ENCODE measurements around the gene PPM1J.

Gene PPM1J

GRCh38 chr1:112694363-112694929, 20.7 kb downstream of the PPM1J start:
- Histone ChIP-seq H2AFZ (no peak overlapping the region), H3K4me1 (peaks cover 3% of the 10 kb centered on the region), H3K9ac (no peak overlapping the region), H3K36me3 (ENCODE audit: control insufficient read depth, insufficient read depth, low read length) (no peaks in the 10 kb centered on the region), H3K79me2 (no peaks in the 10 kb centered on the region), H3K27me3 (ENCODE audit: control insufficient read depth, insufficient read depth, low read length) (no peaks in the 10 kb centered on the region), H3K4me3 (ENCODE audit: low read depth, low read length) (no peak overlapping the region), H3K9me3 (ENCODE audit: control insufficient read depth, low read length) (no peaks in the 10 kb centered on the region), H3K4me2 (ENCODE audit: low read length) (no peak overlapping the region), H3K27ac (no peak overlapping the region)
- no peak for TF ChIP-seq CTCF (IDR thresholded peaks at IDR 0.05)

- no peak overlapping the region for H3K4me3 ChIP-seq (ENCODE audit: low read depth, low read length)
- H3K36me3 ChIP-seq (ENCODE audit: control insufficient read depth, insufficient read depth, low read length): no peaks in the 10 kb centered on the region
- H3K9ac ChIP-seq: no peak overlapping the region
- no peaks in the 10 kb centered on the region for H3K79me2 ChIP-seq
- no peak overlapping the region for H3K27ac ChIP-seq
- H3K27me3 ChIP-seq (ENCODE audit: control insufficient read depth, insufficient read depth, low read length): no peaks in the 10 kb centered on the region
- no peaks in the 10 kb centered on the region for H3K9me3 ChIP-seq (ENCODE audit: control insufficient read depth, low read length)
- TF ChIP-seq CTCF (IDR thresholded peaks at IDR 0.05): no peak
- no peaks in the 10 kb centered on the region for H3K4me1 ChIP-seq
- no peak overlapping the region for H3K4me2 ChIP-seq (ENCODE audit: low read length)
- H2AFZ ChIP-seq: no peak overlapping the region
Observed at GRCh38 chr1:112693821-112694220, 21.3 kb downstream of the PPM1J start.

- no peak for TF ChIP-seq CTCF (IDR thresholded peaks at IDR 0.05)
- H3K4me3 ChIP-seq (ENCODE audit: low read depth, low read length): no peak overlapping the region
Observed at GRCh38 chr1:112692681-112693080, 22.5 kb downstream of the PPM1J start.

DNA sequence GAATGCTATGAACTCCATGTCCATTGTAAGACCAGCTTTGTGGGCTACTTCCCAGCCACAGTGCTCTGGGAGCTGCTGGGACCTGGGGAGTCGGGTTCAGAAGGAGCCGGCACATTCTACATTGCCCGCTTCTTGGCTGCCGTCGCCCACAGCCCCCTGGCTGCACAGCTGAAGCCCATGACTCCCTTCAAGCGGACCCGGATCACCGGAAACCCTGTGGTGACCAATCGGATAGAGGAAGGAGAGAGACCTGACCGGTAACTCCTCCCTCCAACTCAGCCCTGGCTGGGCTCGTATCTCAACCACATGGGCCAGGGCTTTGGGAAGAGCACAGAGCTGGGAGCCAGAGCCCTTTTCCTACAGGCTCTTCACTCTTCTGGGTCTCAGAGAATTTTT, 25.3 kb downstream of the PPM1J start:
- H3K4me3 ChIP-seq (ENCODE audit: low read depth, low read length): no peak overlapping the region
- no peak overlapping the region for H2AFZ ChIP-seq
- no peak overlapping the region for H3K4me2 ChIP-seq (ENCODE audit: low read length)
- no peaks in the 10 kb centered on the region for H3K79me2 ChIP-seq
- no peak overlapping the region for H3K9ac ChIP-seq
- H3K27ac ChIP-seq: no peak overlapping the region
- H3K36me3 ChIP-seq (ENCODE audit: control insufficient read depth, insufficient read depth, low read length): no peaks in the 10 kb centered on the region
- no peaks in the 10 kb centered on the region for H3K27me3 ChIP-seq (ENCODE audit: control insufficient read depth, insufficient read depth, low read length)
- no peaks in the 10 kb centered on the region for H3K4me1 ChIP-seq
- TF ChIP-seq CTCF (IDR thresholded peaks at IDR 0.05): no peak
- H3K9me3 ChIP-seq (ENCODE audit: control insufficient read depth, low read length): no peaks in the 10 kb centered on the region

More at GRCh38 chr1:112692681-112693080, 22.5 kb downstream of the PPM1J start:
- H3K79me2 ChIP-seq: no peaks in the 10 kb centered on the region
- H3K4me1 ChIP-seq: no peaks in the 10 kb centered on the region
- H3K27ac ChIP-seq: no peak overlapping the region
- H3K9me3 ChIP-seq (ENCODE audit: control insufficient read depth, low read length): no peaks in the 10 kb centered on the region
- no peaks in the 10 kb centered on the region for H3K36me3 ChIP-seq (ENCODE audit: control insufficient read depth, insufficient read depth, low read length)
- no peaks in the 10 kb centered on the region for H3K27me3 ChIP-seq (ENCODE audit: control insufficient read depth, insufficient read depth, low read length)
- H3K4me2 ChIP-seq (ENCODE audit: low read length): no peak overlapping the region
- H2AFZ ChIP-seq: no peak overlapping the region
- H3K9ac ChIP-seq: no peak overlapping the region

- Histone ChIP-seq H3K79me2 (no peaks in the 10 kb centered on the region), H3K9me3 (ENCODE audit: control insufficient read depth, low read length) (no peaks in the 10 kb centered on the region), H2AFZ (no peak overlapping the region), H3K27ac (no peak overlapping the region), H3K27me3 (ENCODE audit: control insufficient read depth, insufficient read depth, low read length) (no peaks in the 10 kb centered on the region), H3K4me3 (ENCODE audit: low read depth, low read length) (no peak overlapping the region), H3K4me1 (no peaks in the 10 kb centered on the region), H3K4me2 (ENCODE audit: low read length) (no peak overlapping the region), H3K36me3 (ENCODE audit: control insufficient read depth, insufficient read depth, low read length) (no peaks in the 10 kb centered on the region), H3K9ac (no peak overlapping the region)
- TF ChIP-seq CTCF (IDR thresholded peaks at IDR 0.05): no peak
Observed at GRCh38 chr1:112689196-112689841, 25.8 kb downstream of the PPM1J start.
